ENCODE measurements around the gene BRPF3. TPM values are rescaled to one million over a fixed set of nuclear protein-coding genes. Genes with fewer than 3 reads are reported as not detected.

Gene BRPF3
- total and polyA plus RNA-seq, 9 of the 15 experiments (the other 6 are each of a cell fraction or from before 2014, with no cell fraction given): 2.2 to 19.3 (median 8.0) TPM

GRCh38 chr6:36196113-36196879 is at the start of gene BRPF3 (continued):
- TF ChIP-seq, protein P1, sequence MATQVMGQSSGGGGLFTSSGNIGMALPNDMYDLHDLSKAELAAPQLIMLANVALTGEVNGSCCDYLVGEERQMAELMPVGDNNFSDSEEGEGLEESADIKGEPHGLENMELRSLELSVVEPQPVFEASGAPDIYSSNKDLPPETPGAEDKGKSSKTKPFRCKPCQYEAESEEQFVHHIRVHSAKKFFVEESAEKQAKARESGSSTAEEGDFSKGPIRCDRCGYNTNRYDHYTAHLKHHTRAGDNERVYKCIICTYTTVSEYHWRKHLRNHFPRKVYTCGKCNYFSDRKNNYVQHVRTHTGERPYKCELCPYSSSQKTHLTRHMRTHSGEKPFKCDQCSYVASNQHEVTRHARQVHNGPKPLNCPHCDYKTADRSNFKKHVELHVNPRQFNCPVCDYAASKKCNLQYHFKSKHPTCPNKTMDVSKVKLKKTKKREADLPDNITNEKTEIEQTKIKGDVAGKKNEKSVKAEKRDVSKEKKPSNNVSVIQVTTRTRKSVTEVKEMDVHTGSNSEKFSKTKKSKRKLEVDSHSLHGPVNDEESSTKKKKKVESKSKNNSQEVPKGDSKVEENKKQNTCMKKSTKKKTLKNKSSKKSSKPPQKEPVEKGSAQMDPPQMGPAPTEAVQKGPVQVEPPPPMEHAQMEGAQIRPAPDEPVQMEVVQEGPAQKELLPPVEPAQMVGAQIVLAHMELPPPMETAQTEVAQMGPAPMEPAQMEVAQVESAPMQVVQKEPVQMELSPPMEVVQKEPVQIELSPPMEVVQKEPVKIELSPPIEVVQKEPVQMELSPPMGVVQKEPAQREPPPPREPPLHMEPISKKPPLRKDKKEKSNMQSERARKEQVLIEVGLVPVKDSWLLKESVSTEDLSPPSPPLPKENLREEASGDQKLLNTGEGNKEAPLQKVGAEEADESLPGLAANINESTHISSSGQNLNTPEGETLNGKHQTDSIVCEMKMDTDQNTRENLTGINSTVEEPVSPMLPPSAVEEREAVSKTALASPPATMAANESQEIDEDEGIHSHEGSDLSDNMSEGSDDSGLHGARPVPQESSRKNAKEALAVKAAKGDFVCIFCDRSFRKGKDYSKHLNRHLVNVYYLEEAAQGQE (IDR thresholded peaks at IDR 0.05; ENCODE audit: borderline replicate concordance): peak; percentile 77
- TF ChIP-seq, protein P1 (CRISPR knock-in tag; IDR thresholded peaks at IDR 0.05; ENCODE audit: low read depth): 0 out of 2 replicates have a peak, but pooled peaks have one; percentile 48
- TF ChIP-seq, protein P2, sequence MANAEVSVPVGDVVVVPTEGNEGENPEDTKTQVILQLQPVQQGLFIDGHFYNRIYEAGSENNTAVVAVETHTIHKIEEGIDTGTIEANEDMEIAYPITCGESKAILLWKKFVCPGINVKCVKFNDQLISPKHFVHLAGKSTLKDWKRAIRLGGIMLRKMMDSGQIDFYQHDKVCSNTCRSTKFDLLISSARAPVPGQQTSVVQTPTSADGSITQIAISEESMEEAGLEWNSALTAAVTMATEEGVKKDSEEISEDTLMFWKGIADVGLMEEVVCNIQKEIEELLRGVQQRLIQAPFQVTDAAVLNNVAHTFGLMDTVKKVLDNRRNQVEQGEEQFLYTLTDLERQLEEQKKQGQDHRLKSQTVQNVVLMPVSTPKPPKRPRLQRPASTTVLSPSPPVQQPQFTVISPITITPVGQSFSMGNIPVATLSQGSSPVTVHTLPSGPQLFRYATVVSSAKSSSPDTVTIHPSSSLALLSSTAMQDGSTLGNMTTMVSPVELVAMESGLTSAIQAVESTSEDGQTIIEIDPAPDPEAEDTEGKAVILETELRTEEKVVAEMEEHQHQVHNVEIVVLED (CRISPR knock-in tag; IDR thresholded peaks at IDR 0.05): no peak
- TF ChIP-seq NFE2L1 (tag; IDR thresholded peaks at IDR 0.05; ENCODE audit: borderline replicate concordance, low read depth): no peak
- no peak for TF ChIP-seq SNRNP70 (optimal IDR thresholded peaks at IDR 0.05; ENCODE audit: low read depth, low read length)
- TF ChIP-seq, protein P3, sequence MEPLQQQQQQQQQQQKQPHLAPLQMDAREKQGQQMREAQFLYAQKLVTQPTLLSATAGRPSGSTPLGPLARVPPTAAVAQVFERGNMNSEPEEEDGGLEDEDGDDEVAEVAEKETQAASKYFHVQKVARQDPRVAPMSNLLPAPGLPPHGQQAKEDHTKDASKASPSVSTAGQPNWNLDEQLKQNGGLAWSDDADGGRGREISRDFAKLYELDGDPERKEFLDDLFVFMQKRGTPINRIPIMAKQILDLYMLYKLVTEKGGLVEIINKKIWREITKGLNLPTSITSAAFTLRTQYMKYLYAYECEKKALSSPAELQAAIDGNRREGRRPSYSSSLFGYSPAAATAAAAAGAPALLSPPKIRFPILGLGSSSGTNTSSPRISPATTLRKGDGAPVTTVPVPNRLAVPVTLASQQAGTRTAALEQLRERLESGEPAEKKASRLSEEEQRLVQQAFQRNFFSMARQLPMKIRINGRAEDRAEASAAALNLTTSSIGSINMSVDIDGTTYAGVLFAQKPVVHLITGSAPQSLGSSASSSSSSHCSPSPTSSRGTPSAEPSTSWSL (CRISPR knock-in tag; IDR thresholded peaks at IDR 0.05; ENCODE audit: borderline replicate concordance): no peak
- TF ChIP-seq SPI1 (IDR thresholded peaks at IDR 0.05; ENCODE audit: borderline replicate concordance, low read depth, low read length): no peak
- no peak for TF ChIP-seq RBM22 (IDR thresholded peaks at IDR 0.05; ENCODE audit: low read depth, low read length, poor library complexity, severe bottlenecking)
- no peak for TF ChIP-seq TAF15 (IDR thresholded peaks at IDR 0.05; ENCODE audit: low read depth, low read length)
- TF ChIP-seq, protein P4, sequence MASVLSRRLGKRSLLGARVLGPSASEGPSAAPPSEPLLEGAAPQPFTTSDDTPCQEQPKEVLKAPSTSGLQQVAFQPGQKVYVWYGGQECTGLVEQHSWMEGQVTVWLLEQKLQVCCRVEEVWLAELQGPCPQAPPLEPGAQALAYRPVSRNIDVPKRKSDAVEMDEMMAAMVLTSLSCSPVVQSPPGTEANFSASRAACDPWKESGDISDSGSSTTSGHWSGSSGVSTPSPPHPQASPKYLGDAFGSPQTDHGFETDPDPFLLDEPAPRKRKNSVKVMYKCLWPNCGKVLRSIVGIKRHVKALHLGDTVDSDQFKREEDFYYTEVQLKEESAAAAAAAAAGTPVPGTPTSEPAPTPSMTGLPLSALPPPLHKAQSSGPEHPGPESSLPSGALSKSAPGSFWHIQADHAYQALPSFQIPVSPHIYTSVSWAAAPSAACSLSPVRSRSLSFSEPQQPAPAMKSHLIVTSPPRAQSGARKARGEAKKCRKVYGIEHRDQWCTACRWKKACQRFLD (CRISPR knock-in tag; IDR thresholded peaks at IDR 0.05): 0 out of 2 replicates have a peak, but pooled peaks have one; percentile 54
- no peak for TF ChIP-seq DDX20 (tag; IDR thresholded peaks at IDR 0.05; ENCODE audit: low read depth)
- no peak for TF ChIP-seq PPARD (CRISPR knock-in tag; IDR thresholded peaks at IDR 0.05)
- TF ChIP-seq SMARCA4 (IDR thresholded peaks at IDR 0.05): 0 out of 2 replicates have a peak, but pooled peaks have one; percentile 38
